Caki2 (cell line): ENCODE data around the gene UGT1A3. TPM values are rescaled to one million over a fixed set of nuclear protein-coding genes. Genes with fewer than 3 reads are reported as not detected.

ENCODE experiments used
- DNase-seq: peaks from one replicate; pipeline ENCODE4 v3.0.0-alpha.2; 2015; ENCODE audit warnings: low read depth
- in situ Hi-C: cut with HindIII; loops from 2 replicates; pipeline ENCODE4 v1.10.0; 2016; ENCODE audit warnings: low sequenced_read_pairs, low pct_unique_long_range_greater_than_20kb, mixed read lengths
- total RNA-seq: library from RNA; depleted of rRNA; stranded (reverse); fragments of >200 nt; shearing (Covaris generic); gene quantifications from 2 replicates; pipeline ENCODE4 v1.2.3, GENCODE V29; 2014; ENCODE audit warnings: low replicate concordance

UGT1A3 gene
- total RNA-seq, 1 experiment from 2014 or later = 0.78 TPM

- in situ Hi-C loops = no loop called here
- no peak for DNase-seq
Measured at GRCh38 chr2:233779722-233780121, 50.9 kb downstream of the UGT1A3 start.

GRCh38 chr2:233780771-233781170 lies 51.9 kb downstream of the UGT1A3 start:
- in situ Hi-C loops = no loop called here

GRCh38 chr2:233789554-233789953 lies 60.7 kb downstream of the UGT1A3 start:
- DNase-seq = no peak
- in situ Hi-C loops = no loop called here

More at GRCh38 chr2:233780771-233781170, 51.9 kb downstream of the UGT1A3 start:
- no peak for DNase-seq

DNA sequence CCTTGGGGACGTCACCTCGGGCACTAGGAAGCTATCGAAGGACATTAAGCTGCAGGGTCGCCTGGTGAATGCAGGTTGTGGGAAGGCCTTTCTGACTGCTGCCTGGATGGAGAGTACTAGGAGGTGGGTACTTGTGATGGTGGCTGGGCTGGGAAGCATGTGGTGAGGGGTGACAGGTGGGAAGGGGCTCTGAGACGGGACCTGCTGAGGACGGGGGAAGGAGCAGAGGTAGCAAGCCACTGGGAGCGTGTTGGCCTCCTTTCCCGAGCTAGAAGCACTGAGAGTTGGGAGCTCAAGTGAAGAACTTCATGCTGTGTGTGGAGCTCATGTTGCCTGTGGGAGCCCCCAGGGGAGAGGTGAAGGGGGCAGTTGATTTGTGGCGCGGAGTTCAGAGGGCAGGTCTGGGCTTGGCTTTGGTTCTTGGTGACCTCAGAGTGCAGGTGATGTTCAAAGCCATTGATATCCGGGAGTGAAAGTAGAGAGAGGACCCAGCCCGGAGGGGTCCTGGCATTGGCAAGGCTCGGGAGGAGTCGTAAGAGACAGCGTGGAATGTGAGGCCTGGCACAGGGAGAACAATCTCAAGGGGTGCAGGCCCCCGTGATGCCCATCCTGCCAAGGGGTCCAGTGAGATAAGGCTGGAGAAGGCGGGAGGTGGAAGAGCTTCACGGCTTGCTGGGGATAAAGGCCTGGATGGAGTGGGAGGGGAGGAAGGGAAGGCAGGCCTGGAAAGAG lies 62.5 kb downstream of the UGT1A3 start:
- in situ Hi-C loops = no loop called here

GRCh38 chr2:233791883-233792329 lies 63.1 kb downstream of the UGT1A3 start:
- DNase-seq = no peak
- in situ Hi-C loops = no loop called here

More for the DNA sequence above, 62.5 kb downstream of the UGT1A3 start:
- DNase-seq = no peak

DNA sequence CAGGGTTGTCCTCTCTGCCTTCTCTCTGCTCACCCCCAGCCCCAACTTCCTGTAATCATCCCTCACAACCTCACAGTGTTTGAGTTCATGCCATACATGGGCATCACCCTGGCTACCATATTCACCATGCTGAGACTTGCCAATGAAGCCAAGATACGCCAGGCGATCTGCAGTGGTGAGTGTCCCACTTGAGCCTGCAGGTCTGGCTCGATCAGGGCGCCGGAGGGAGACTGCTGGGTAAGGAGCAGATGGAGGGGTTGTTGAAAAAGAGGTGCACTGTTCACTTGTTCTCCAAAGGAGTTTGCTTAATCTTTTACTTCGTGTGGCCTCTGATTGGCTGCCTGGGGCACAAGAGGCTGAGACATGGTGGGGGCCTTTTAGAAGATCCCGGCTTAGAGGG lies 63.9 kb downstream of the UGT1A3 start:
- in situ Hi-C loops = no loop called here
- DNase-seq = no peak

GRCh38 chr2:233793465-233794127 lies 64.8 kb downstream of the UGT1A3 start:
- in situ Hi-C loops = no loop called here
- no peak for DNase-seq

DNA sequence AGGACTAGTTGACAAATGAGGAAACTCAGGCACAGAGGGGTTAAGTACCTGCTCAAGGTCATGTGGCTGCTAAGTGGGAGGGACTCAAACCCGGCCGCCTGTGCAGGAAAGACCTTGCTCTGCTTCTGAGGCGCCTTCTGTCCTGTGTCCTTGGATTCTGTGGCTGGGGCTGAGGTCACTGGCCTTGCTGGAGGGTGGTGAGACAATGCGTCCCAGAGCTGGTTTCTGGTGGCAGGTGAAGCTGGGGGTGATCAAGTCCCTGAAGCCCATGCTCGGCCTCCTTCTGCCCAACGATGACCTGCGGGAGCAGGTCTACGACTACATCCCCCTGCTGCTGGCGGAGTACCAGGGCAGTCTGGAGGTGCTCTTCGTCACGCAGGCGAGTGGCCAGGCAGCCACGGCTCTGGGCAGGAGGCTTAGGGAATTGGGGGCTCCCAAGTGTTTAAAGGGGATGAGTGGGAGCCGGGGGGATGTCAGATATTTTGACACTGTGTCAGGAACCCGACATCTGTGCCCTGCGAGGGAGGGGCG lies 65.4 kb downstream of the UGT1A3 start:
- no peak for DNase-seq
- in situ Hi-C loops = no loop called here

GRCh38 chr2:233795735-233796171 lies 66.9 kb downstream of the UGT1A3 start:
- no peak for DNase-seq
- in situ Hi-C loops = no loop called here

GRCh38 chr2:233796254-233796653 lies 67.4 kb downstream of the UGT1A3 start:
- in situ Hi-C loops = no loop called here
- no peak for DNase-seq

- in situ Hi-C loops = no loop called here
- no peak for DNase-seq
Measured at GRCh38 chr2:233798335-233799086, 69.7 kb downstream of the UGT1A3 start.

GRCh38 chr2:233799087-233799665 lies 70.3 kb downstream of the UGT1A3 start:
- in situ Hi-C loops = no loop called here

DNA sequence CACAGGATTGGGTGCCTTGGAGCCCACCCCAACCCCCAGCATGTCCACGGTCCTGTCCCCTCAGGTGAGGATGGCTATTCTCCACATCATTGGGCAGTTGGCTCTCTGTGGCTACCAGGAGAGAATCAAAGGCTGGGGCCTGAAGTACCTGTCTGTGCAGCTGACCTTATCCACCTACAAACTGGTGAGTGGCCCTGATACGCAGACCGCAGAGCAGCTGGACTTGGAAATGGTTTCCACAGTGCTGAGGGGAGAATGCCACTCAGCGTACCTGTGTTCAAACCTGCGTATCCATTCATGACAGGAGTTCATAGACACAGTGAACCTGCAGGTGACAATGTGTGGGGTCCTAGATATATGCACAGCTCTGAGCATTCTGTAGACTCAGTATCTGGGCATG lies 70.9 kb downstream of the UGT1A3 start:
- no peak for DNase-seq
- in situ Hi-C loops = no loop called here

More at GRCh38 chr2:233799087-233799665, 70.3 kb downstream of the UGT1A3 start:
- DNase-seq = no peak

DNA sequence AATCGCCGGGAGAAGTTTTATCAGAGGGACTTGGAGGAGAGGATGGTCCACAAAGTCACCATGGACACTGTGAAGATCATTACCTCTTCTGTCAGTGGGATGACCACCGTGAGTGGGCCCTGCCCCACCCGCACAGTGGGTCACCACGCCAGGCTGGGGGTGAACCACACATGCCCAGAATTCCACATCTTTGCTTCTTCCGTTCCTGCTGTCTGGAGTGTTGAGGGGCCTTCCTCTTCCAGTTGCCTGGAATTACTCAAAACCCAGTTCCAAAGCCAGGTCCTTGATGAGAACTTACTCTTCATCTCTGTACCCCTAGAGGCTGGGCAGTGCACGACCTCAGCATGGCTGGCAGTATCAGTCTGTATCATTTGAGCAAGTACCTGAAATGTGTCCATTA lies 71.4 kb downstream of the UGT1A3 start:
- no peak for DNase-seq
- in situ Hi-C loops = no loop called here

DNA sequence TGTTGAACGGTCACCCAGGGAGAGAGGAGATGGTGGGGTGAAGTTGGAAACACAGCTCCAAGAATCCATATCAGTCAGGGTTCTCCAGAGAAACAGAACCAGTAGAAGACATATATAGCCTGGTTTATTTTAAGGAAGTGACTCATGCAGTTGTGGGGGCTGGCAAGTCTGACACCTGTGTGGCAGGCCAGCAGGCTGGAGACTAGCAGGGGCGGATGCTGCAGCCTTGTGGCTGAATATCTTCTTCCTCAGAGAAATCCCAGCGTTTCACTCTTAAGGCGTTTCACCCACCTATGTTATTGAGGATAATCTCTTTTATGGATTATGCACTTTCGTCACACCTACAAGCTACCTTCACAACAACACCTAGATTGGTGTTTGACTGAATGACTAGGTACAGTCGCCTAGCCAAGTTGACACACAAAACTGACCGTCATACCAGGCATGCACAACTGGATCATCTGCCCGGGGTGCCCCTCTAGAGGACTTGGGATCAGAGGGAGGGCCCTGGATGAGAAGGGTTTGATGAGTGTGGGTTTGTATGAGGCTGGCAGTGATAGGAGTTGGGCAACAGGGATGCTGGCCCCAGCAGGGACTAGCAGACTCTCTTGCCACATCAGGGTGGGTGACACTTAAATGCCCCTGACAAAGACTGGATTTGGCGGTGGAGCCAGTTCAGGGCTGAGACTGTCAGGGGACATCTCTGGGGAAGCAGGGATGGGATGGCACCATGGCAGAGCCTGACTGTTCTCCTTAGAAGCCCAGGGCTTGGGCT lies 72.7 kb downstream of the UGT1A3 start:
- no peak for DNase-seq
- in situ Hi-C loops = no loop called here

GRCh38 chr2:233802132-233802815 lies 73.4 kb downstream of the UGT1A3 start:
- DNase-seq = no peak
- in situ Hi-C loops = no loop called here

- no peak for DNase-seq
- in situ Hi-C loops = no loop called here
Measured at GRCh38 chr2:233803292-233803911, 74.6 kb downstream of the UGT1A3 start.
